Heart right ventricle (tissue), 16 donors: Measurements from ENCODE around the gene DNER. TPM values are rescaled to one million over a fixed set of nuclear protein-coding genes. Genes with fewer than 3 reads are reported as not detected.

Experiments
- ATAC-seq, 8 donors: fragments of 200-7000 bp; cut with Tn5 transposase; one replicate each; pipeline ENCODE4 v1.9.1; 2020; ENCODE audit warnings: mild to moderate bottlenecking in 8 of 8, moderate library complexity in 8 of 8, moderate number of reproducible peaks in 1 of 8
- DNase-seq, 2 donors: peaks; one replicate each; pipeline ENCODE4 v3.0.0-alpha.2; 2020
- H3K27ac ChIP-seq, 10 donors: fragments of 200-600 bp; sonication (generic) in 2 of 10; one replicate each; pipeline versions ENCODE4 v1.5.0 to v1.8.0; 2020 to 2022; ENCODE audit warnings: mild to moderate bottlenecking in 3 of 10
- H3K27me3 ChIP-seq, 7 donors: fragments of 200-600 bp; one replicate each; pipeline ENCODE4 v1.8.0; 2021 to 2022; ENCODE audit warnings: mild to moderate bottlenecking in 2 of 7
- H3K36me3 ChIP-seq, 9 donors: fragments of 200-600 bp; sonication (generic) in 1 of 9; one replicate each; pipeline versions ENCODE4 v1.5.0 to v1.8.0; 2020 to 2022; ENCODE audit warnings: mild to moderate bottlenecking in 2 of 9
- H3K4me1 ChIP-seq, 9 donors: fragments of 200-600 bp; sonication (generic) in 1 of 9; one replicate each; pipeline versions ENCODE4 v1.5.0 to v1.8.0; 2020 to 2022; ENCODE audit warnings: mild to moderate bottlenecking in 4 of 9
- H3K4me3 ChIP-seq, 10 donors: fragments of 200-600 bp; sonication (generic) in 2 of 10; one replicate each; pipeline versions ENCODE4 v1.5.0 to v1.8.0; 2020 to 2022; ENCODE audit warnings: mild to moderate bottlenecking in 7 of 10, moderate library complexity in 2 of 10
- H3K9me3 ChIP-seq, 11 donors: fragments of 200-600 bp in 10 of 11; sonication (generic) in 2 of 11; one replicate each; pipeline versions ENCODE4 v1.5.0 to v1.8.0; 2013 to 2022; ENCODE audit warnings: mild to moderate bottlenecking in 2 of 11, control low read depth in 1 of 11, moderate library complexity in 1 of 11
- WGBS, 2 donors: extraction: QIAGEN DNeasy Blood & Tissue Kit; methylation state at CpG; one replicate each; pipeline ENCODE4 v1.1.7; 2013; ENCODE audit warnings: inconsistent platforms in 1 of 2; 5-methylcytosine and 5-hydroxymethylcytosine counted together
- intact Hi-C, 10 donors: fragments of 100-400 bp; cut with DNase I; formaldehyde crosslinking; loops; one replicate each; pipeline versions ENCODE4 v1.11.1 to v1.14.2; 2022
- polyA plus RNA-seq, 2 donors: library from polyadenylated mRNA; stranded (reverse); fragments of 200-250 nt; gene quantifications; one replicate each; pipeline ENCODE4 v1.2.3, GENCODE V29; 2013
- total RNA-seq, 10 donors: library from RNA; stranded (reverse); fragmentation: NEBNext Ultra II Directional in 3 of 10; extraction: Animal tissue kit (Norgen Biotek cat#: 25700) in 3 of 10; gene quantifications; one replicate each; pipeline versions ENCODE4 v1.2.1 to v1.2.4, GENCODE V29; 2021 to 2023
- TF ChIP-seq, protein P1 (sequence below), 9 donors: fragments of 200-600 bp; sonication (generic) in 2 of 9; IDR thresholded peaks; one replicate each; pipeline versions ENCODE4 v1.5.0 to v1.8.0; 2021 to 2022; ENCODE audit warnings: antibody characterized with exemption in 9 of 9, mild to moderate bottlenecking in 5 of 9, moderate library complexity in 1 of 9
- donor health status: Arrhythmogenic right ventricular cardiomyopathy.
- donor health status: ischemic (EF 13 %, LVEDD 7.1; RV severe dilation, severe dysfunction).
- donor health status: healthy with polysubstance abuse.
- donor health status: DM: no; HTN: yes; CAD: no.
- donor health status: DM: no; HTN: no; CAD: no.
- donor health status: ischemic (EF 25% LVEDD 6.9; RV normal size, moderate dysfunction).
- donor health status: ischemic (EF 25% LVEDD 5.7; RV mildly dilated, moderate dysfunction).
- donor health status: healthy.
- donor health status: DM: yes; HTN: yes; CAD: no.
- donor health status: Ischemic cardiomyopathy.
- donor health status: ischemic (EF 35%, LVEDD 5.7; RV mildly dilated, moderate dysfunction).
- donor health status: nonischemic (EF 11% LVEDD 7.7; RV severe dilation, severe dysfunction).
- donor health status: DM: yes; HTN: yes; CAD: no.
- donor health status: PGD.
- donor health status: ischemic (EF 29% LVEDD 5.4; RV normal size, mild dysfunction).
- donor health status: nonischemic (EF 23%, LVEDD 6.1; RV moderate dilation, normal function).

DNER gene
- total and polyA plus RNA-seq, 12 donors, result 0.13 to 1.8 (median 0.69) TPM; not detected in 2

DNA sequence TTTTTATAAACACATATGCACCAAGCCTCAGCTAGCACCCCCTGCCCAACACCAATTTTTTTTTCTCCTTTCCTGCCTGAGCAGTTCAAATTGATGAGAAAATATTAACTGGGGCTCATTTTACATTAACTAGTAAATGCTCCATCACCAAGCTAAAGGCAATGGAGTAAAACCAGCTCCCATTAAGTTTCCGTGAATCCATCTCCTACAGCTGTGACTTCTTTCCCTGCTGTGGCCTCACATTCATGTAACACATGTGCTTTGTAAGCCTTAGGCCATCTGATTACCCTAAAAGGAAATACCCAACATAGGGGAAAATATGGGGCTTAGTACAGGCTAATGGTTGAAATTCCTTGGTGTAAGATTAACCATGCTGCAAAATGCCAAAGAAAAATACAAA is 60.8 kb downstream of the DNER start:
- TF ChIP-seq, protein P1, sequence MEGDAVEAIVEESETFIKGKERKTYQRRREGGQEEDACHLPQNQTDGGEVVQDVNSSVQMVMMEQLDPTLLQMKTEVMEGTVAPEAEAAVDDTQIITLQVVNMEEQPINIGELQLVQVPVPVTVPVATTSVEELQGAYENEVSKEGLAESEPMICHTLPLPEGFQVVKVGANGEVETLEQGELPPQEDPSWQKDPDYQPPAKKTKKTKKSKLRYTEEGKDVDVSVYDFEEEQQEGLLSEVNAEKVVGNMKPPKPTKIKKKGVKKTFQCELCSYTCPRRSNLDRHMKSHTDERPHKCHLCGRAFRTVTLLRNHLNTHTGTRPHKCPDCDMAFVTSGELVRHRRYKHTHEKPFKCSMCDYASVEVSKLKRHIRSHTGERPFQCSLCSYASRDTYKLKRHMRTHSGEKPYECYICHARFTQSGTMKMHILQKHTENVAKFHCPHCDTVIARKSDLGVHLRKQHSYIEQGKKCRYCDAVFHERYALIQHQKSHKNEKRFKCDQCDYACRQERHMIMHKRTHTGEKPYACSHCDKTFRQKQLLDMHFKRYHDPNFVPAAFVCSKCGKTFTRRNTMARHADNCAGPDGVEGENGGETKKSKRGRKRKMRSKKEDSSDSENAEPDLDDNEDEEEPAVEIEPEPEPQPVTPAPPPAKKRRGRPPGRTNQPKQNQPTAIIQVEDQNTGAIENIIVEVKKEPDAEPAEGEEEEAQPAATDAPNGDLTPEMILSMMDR (IDR thresholded peaks at IDR 0.05), result no peak

DNA sequence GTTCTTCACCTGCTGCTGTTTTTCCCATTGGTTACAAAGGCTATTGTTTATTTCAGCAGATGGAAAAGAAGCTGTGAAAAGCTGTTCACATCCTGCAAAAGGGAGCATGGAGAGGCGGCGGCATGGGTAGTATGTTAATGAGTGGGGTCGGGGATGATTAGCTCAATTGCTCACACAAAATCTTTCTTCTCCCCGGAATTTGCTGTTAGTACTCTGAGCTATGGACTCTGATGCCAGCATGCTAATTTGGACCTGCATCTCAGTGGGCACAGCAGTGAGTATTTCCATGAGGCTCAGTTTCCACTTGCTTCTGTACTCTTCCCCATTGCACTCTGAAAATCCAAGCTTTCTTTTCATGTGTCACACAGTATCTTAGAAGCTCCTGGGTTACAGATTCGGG is 61.6 kb downstream of the DNER start:
- no peak overlapping the region for H3K27ac ChIP-seq
- no peaks in the 10 kb centered on the region for H3K4me1 ChIP-seq
- peaks cover 0 to 17% (median 5%) of the 10 kb centered on the region in 7 donors for H3K27me3 ChIP-seq
- DNase-seq, result no peak
- intact Hi-C loops, result no loop called here
- ATAC-seq, result no peak
- no peaks in the 10 kb centered on the region for H3K36me3 ChIP-seq
- no peaks in the 10 kb centered on the region for H3K9me3 ChIP-seq
- no peak overlapping the region for H3K4me3 ChIP-seq
- TF ChIP-seq, protein P1 (IDR thresholded peaks at IDR 0.05), result no peak
- WGBS, 2 donors, result 67 to 73% methylated on average over 5 of the region's 5 CpGs

More for the DNA sequence above, 60.8 kb downstream of the DNER start:
- Histone ChIP-seq H3K4me1 (no peaks in the 10 kb centered on the region), H3K27ac (no peak overlapping the region), H3K9me3 (no peaks in the 10 kb centered on the region), H3K27me3 (peaks cover 0 to 17% (median 5%) of the 10 kb centered on the region in 7 donors), H3K36me3 (no peaks in the 10 kb centered on the region), H3K4me3 (no peak overlapping the region)
- DNase-seq (no peak), ATAC-seq (no peak)
- intact Hi-C loops, result no loop called here
- 86 to 90% methylated on average over 1 of the region's 1 CpG for WGBS, 2 donors

DNA sequence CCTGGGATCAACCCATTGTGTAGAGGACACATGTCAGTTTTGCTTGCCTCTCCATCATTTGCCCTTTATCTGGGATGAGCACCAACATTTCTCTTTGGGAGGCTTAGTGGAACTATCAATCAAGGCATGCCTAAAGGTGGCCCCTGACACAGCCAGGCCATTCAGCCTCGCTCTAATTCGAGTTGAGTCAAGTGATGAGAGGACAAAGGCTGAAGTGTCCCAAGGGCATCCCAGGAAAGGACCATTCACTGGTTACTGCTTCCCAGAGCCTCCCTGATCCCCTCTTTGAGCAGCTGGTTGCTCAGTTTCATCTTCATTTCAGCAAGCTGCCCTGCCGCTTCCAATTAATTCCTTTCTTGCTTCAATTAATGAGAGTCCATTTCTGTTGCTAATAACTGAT is 63.5 kb downstream of the DNER start:
- 77 to 83% methylated on average over 3 of the region's 3 CpGs for WGBS, 2 donors
- Histone ChIP-seq H3K36me3 (no peaks in the 10 kb centered on the region), H3K9me3 (no peaks in the 10 kb centered on the region), H3K27me3 (peaks cover 0 to 17% (median 5%) of the 10 kb centered on the region in 7 donors), H3K4me1 (no peaks in the 10 kb centered on the region), H3K27ac (no peak overlapping the region), H3K4me3 (no peak overlapping the region)
- TF ChIP-seq, protein P1 (IDR thresholded peaks at IDR 0.05), result no peak
- DNase-seq, result no peak
- no peak for ATAC-seq
- intact Hi-C loops, result no loop called here

- WGBS, 2 donors, result 80 to 83% methylated on average over 4 of the region's 5 CpGs
- Histone ChIP-seq H3K4me1 (no peaks in the 10 kb centered on the region), H3K36me3 (no peaks in the 10 kb centered on the region), H3K27me3 (peaks cover 0 to 17% (median 5%) of the 10 kb centered on the region in 7 donors), H3K27ac (no peak overlapping the region), H3K4me3 (no peak overlapping the region), H3K9me3 (no peaks in the 10 kb centered on the region)
- intact Hi-C loops, result no loop called here
- DNase-seq, result no peak
- TF ChIP-seq, protein P1 (IDR thresholded peaks at IDR 0.05), result no peak
- ATAC-seq, result no peak
Measured at GRCh38 chr2:229650059-229650458, 64.3 kb downstream of the DNER start.
